Uterus (tissue), 2 donors: ENCODE measurements around the gene NSG1.

ENCODE experiments used
- POLR2A ChIP-seq, 2 donors: fragments of 450-650 bp; IDR thresholded peaks; one replicate each; pipeline ENCODE4 v1.6.1; 2016; ENCODE audit warnings: antibody characterized with exemption in 2 of 2, mild to moderate bottlenecking in 1 of 2, moderate library complexity in 1 of 2
- TF ChIP-seq, protein P1 (sequence below), 4 experiments: fragments of 200-600 bp in 2 of 4; fragments of 450-650 bp in 2 of 4; sonication (generic) in 2 of 4; IDR thresholded peaks; one replicate each; pipeline ENCODE4 v1.5.1; 2016 to 2019; ENCODE audit warnings: antibody characterized with exemption in 4 of 4, mild to moderate bottlenecking in 2 of 4, moderate library complexity in 1 of 4

- TF ChIP-seq, protein P1, sequence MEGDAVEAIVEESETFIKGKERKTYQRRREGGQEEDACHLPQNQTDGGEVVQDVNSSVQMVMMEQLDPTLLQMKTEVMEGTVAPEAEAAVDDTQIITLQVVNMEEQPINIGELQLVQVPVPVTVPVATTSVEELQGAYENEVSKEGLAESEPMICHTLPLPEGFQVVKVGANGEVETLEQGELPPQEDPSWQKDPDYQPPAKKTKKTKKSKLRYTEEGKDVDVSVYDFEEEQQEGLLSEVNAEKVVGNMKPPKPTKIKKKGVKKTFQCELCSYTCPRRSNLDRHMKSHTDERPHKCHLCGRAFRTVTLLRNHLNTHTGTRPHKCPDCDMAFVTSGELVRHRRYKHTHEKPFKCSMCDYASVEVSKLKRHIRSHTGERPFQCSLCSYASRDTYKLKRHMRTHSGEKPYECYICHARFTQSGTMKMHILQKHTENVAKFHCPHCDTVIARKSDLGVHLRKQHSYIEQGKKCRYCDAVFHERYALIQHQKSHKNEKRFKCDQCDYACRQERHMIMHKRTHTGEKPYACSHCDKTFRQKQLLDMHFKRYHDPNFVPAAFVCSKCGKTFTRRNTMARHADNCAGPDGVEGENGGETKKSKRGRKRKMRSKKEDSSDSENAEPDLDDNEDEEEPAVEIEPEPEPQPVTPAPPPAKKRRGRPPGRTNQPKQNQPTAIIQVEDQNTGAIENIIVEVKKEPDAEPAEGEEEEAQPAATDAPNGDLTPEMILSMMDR (IDR thresholded peaks at IDR 0.05): peak in 2 of 4 experiments; percentile 15 to 24
- TF ChIP-seq POLR2A (IDR thresholded peaks at IDR 0.05): no peak
Observed at GRCh38 chr4:4430492-4431195, 43.7 kb downstream of the NSG1 start.
